ENCODE results near the gene ZSCAN5A. TPM values are rescaled to one million over a fixed set of nuclear protein-coding genes. Genes with fewer than 3 reads are reported as not detected.

Gene ZSCAN5A
- total and polyA plus RNA-seq, 9 of the 15 experiments (the other 6 are each of a cell fraction or from before 2014, with no cell fraction given), result 5.8 to 15.3 (median 11.8) TPM

- no peak for TF ChIP-seq MGA (IDR thresholded peaks at IDR 0.05)
- no peak for TF ChIP-seq FOXO4 (CRISPR knock-in tag; IDR thresholded peaks at IDR 0.05)
- TF ChIP-seq NFE2L1 (tag; IDR thresholded peaks at IDR 0.05; ENCODE audit: borderline replicate concordance, low read depth), result no peak
- TF ChIP-seq VEZF1 (CRISPR knock-in tag; IDR thresholded peaks at IDR 0.05), result no peak
- TF ChIP-seq CTCF (IDR thresholded peaks at IDR 0.05 in 2 of 3, conservative IDR thresholded peaks at IDR 0.05 in 1 of 3; ENCODE audit: insufficient read depth in 2 of 3, low read depth in 1 of 3, low read length in 3 of 3), result no peak
- no peak for TF ChIP-seq HDAC3 (IDR thresholded peaks at IDR 0.05; ENCODE audit: borderline replicate concordance, partially characterized antibody)
- TF ChIP-seq ZNF668 (CRISPR knock-in tag; IDR thresholded peaks at IDR 0.05), result no peak
- TF ChIP-seq SNIP1 (IDR thresholded peaks at IDR 0.05; ENCODE audit: low read depth), result no peak
- no peak for TF ChIP-seq RUNX1 (IDR thresholded peaks at IDR 0.05; ENCODE audit: low read depth)
- TF ChIP-seq ETV6 (IDR thresholded peaks at IDR 0.05; ENCODE audit: borderline replicate concordance in 1 of 2, low read depth in 2 of 2, low read length in 1 of 2), result no peak
- TF ChIP-seq ETV6 (CRISPR knock-in tag; IDR thresholded peaks at IDR 0.05; ENCODE audit: borderline replicate concordance), result no peak
These were observed 95.7 kb downstream of the ZSCAN5A start (continued) for GRCh38 chr19:56218961-56219360.

Data from K562 (cell line).